Measurements from ENCODE around the gene CCDC88C. TPM values are rescaled to one million over a fixed set of nuclear protein-coding genes. Genes with fewer than 3 reads are reported as not detected.

Gene CCDC88C
- total RNA-seq, 4 donors from 2014 or later, result 3.2 to 32.7 (median 11.0) TPM

GRCh38 chr14:91286530-91286937 lies 131.1 kb downstream of the CCDC88C start:
- TF ChIP-seq POLR2A (IDR thresholded peaks at IDR 0.05), result no peak
- TF ChIP-seq, protein P1, sequence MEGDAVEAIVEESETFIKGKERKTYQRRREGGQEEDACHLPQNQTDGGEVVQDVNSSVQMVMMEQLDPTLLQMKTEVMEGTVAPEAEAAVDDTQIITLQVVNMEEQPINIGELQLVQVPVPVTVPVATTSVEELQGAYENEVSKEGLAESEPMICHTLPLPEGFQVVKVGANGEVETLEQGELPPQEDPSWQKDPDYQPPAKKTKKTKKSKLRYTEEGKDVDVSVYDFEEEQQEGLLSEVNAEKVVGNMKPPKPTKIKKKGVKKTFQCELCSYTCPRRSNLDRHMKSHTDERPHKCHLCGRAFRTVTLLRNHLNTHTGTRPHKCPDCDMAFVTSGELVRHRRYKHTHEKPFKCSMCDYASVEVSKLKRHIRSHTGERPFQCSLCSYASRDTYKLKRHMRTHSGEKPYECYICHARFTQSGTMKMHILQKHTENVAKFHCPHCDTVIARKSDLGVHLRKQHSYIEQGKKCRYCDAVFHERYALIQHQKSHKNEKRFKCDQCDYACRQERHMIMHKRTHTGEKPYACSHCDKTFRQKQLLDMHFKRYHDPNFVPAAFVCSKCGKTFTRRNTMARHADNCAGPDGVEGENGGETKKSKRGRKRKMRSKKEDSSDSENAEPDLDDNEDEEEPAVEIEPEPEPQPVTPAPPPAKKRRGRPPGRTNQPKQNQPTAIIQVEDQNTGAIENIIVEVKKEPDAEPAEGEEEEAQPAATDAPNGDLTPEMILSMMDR (IDR thresholded peaks at IDR 0.05), result peak; percentile 83 to 92 (median 87)

DNA sequence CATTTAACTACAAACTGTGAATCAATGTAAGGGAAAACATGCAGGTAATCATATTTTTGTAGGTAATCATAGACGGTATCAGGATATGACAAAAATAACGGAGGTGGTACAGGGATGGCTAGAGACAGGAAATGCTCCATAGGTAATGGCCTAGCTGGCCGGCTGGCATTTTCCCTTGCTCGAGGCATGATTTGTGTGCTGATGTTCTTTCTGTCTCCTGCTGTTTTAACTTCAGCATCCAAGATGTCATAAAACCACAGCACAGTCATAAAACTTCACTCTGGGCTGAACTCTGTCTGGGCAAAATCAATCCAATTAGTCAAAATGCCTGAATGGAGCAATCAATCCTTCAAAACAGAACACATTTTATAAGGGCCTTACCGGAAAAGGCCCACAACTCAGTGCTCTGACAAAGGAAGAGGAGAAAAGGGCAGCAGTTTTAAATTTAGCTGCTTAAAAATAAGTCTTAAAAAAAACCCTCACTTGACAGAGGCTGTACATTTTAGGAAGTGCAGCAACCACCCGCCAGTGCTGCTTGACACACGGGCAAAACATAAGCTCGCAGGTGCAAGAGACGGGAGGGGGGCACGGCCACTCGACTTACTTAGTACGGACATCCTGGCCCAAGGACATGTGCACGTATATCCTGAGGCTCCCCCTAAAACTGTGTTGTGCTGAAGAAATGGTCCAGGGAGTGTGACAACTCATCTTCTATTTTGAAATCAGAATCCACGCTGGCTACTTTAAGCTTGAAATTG lies 132.7 kb downstream of the CCDC88C start:
- Histone ChIP-seq H3K36me3 (no peaks in the 10 kb centered on the region), H3K4me1 (peaks cover 0 to 5% of the 10 kb centered on the region in 2 donors), H3K27me3 (no peaks in the 10 kb centered on the region), H3K4me3 (no peak overlapping the region), H3K9me3 (no peaks in the 10 kb centered on the region), H3K27ac (peak overlapping the region; percentile 71 to 83)
- intact Hi-C loops (cut with DNase I; ENCODE audit: low total_unique reads), result loop anchor here (5.0 to 10.0 kb wide), 2 partner anchors 108 to 380 kb away; no protein-coding TSS in a partner anchor
- TF ChIP-seq POLR2A (IDR thresholded peaks at IDR 0.05), result no peak
- TF ChIP-seq, protein P1 (IDR thresholded peaks at IDR 0.05), result no peak
- peak in 1 of 2 donors; percentile 65 for DNase-seq

More at GRCh38 chr14:91286530-91286937, 131.1 kb downstream of the CCDC88C start:
- H3K27ac ChIP-seq, result no peak overlapping the region
- intact Hi-C loops (cut with DNase I; ENCODE audit: low total_unique reads), result loop anchor here (10.0 kb wide), 1 partner anchor 382 kb away; no protein-coding TSS in a partner anchor
- no peaks in the 10 kb centered on the region for H3K36me3 ChIP-seq
- H3K27me3 ChIP-seq, result no peaks in the 10 kb centered on the region
- no peak overlapping the region for H3K4me3 ChIP-seq
- peak; percentile 74 for DNase-seq
- H3K4me1 ChIP-seq, result peaks cover 0 to 5% of the 10 kb centered on the region in 2 donors
- H3K9me3 ChIP-seq, result no peaks in the 10 kb centered on the region

DNA sequence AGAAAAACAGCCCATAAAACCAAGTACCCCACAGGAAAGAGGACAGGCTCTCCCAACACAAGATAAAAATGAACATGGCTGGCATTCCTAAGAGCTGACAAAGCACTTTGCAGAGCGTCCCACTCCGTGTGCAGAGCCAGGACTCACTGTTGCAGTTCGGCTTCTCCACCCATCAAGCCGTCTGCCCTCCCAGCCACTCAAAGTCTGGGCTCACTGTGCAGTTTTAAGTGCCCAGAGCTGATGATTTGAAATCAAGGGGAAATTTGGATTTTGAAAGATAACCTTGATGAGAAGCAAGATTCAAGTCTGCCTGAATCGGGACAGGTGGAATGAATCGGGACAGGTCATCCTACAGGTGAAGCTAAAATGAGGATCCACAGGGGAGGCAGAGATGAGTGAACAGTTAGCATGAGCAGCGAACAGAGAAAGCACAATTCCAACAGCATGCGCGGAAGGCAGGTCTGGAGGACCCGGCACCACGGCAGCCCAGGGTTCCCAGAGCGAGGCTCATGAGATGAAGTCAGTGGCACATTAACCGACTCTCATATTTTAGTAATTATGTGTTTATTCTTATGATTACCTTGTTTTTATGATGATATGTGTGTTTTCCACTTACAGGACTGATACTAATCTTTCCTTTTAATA lies 133.4 kb downstream of the CCDC88C start:
- H3K36me3 ChIP-seq, result no peaks in the 10 kb centered on the region
- DNase-seq, result peak; percentile 41 to 60
- H3K9me3 ChIP-seq, result no peaks in the 10 kb centered on the region
- intact Hi-C loops (cut with DNase I; ENCODE audit: low total_unique reads), result loop anchor here (5.0 to 10.0 kb wide), 2 partner anchors 107 to 379 kb away; no protein-coding TSS in a partner anchor
- no peaks in the 10 kb centered on the region for H3K27me3 ChIP-seq
- peak overlapping the region; percentile 71 to 83 for H3K27ac ChIP-seq
- TF ChIP-seq, protein P1 (IDR thresholded peaks at IDR 0.05), result no peak
- no peak for TF ChIP-seq POLR2A (IDR thresholded peaks at IDR 0.05)
- no peak overlapping the region for H3K4me3 ChIP-seq
- peaks cover 0 to 5% of the 10 kb centered on the region in 2 donors for H3K4me1 ChIP-seq

DNA sequence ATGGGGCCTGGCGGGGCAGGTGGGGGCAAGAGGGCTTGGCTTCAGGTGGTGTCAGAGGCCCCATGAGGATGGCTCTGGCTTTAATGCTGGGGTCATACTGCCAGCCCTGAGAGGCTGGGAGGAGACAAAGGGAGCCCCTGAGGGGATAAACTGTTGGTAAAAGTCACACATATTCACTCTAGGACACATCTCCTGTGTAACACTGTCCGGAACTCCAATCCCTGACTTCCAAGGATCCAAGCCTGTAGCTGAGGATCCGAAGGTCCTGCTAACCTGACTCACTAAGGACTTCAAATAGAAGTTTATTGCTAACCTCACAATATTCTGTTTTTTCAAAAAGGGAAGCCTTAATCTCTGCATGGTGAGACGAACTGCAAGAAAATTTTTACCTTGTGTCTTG lies 134.0 kb downstream of the CCDC88C start:
- Histone ChIP-seq H3K36me3 (no peaks in the 10 kb centered on the region), H3K27ac (peak overlapping the region; percentile 71 to 83)
- intact Hi-C loops (cut with DNase I; ENCODE audit: low total_unique reads), result loop anchor here (5.0 to 10.0 kb wide), 2 partner anchors 106 to 379 kb away; no protein-coding TSS in a partner anchor

More for the DNA sequence above, 134.0 kb downstream of the CCDC88C start:
- H3K27me3 ChIP-seq, result no peaks in the 10 kb centered on the region
- H3K4me3 ChIP-seq, result no peak overlapping the region
- TF ChIP-seq POLR2A (IDR thresholded peaks at IDR 0.05), result no peak
- TF ChIP-seq, protein P1 (IDR thresholded peaks at IDR 0.05), result no peak
- H3K4me1 ChIP-seq, result peaks cover 0 to 5% of the 10 kb centered on the region in 2 donors
- H3K9me3 ChIP-seq, result no peaks in the 10 kb centered on the region
- DNase-seq, result no peak
